ENCODE results near the gene CELF6.

Gene CELF6

DNA sequence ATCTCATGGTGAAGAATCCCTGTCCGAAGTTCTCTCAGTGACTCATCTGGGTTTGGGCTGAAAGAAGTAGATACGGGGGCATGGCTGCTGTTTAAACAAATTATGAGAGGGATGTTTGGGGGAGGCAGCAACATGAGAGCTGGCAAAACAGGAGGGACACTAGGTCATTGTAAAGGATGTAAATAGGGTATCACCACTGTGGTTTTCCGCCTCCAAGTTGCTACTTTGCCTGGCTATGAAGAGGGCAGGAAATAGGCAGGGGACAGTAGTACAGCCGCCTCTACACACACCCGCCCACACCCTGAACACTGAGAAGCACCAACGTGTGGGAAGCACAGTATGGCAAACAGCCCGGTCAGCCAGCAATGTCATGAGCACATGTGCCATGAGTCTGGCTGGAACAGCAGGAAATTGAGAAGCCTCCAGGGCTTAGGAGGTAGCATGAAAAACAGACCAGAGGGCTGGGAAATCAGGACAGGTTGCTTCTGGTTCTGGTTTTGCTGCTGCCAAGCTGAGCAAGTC lies 38.8 kb upstream of the CELF6 start:
- Histone ChIP-seq H3K27ac (no peak overlapping the region), H3K4me1 (peaks cover 0 to 12% (median 1%) of the 10 kb centered on the region in 4 donors), H3K9me3 (no peaks in the 10 kb centered on the region), H3K36me3 (peaks cover 31 to 35% (median 32%) of the 10 kb centered on the region in 3 donors), H3K4me3 (no peak overlapping the region), H3K27me3 (no peaks in the 10 kb centered on the region)
- peak in 1 of 2 donors; percentile 36 for DNase-seq
- TF ChIP-seq, protein P1, sequence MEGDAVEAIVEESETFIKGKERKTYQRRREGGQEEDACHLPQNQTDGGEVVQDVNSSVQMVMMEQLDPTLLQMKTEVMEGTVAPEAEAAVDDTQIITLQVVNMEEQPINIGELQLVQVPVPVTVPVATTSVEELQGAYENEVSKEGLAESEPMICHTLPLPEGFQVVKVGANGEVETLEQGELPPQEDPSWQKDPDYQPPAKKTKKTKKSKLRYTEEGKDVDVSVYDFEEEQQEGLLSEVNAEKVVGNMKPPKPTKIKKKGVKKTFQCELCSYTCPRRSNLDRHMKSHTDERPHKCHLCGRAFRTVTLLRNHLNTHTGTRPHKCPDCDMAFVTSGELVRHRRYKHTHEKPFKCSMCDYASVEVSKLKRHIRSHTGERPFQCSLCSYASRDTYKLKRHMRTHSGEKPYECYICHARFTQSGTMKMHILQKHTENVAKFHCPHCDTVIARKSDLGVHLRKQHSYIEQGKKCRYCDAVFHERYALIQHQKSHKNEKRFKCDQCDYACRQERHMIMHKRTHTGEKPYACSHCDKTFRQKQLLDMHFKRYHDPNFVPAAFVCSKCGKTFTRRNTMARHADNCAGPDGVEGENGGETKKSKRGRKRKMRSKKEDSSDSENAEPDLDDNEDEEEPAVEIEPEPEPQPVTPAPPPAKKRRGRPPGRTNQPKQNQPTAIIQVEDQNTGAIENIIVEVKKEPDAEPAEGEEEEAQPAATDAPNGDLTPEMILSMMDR (IDR thresholded peaks at IDR 0.05), result no peak
- intact Hi-C loops (cut with DNase I; ENCODE audit: low total_unique reads), result no loop called here

DNA sequence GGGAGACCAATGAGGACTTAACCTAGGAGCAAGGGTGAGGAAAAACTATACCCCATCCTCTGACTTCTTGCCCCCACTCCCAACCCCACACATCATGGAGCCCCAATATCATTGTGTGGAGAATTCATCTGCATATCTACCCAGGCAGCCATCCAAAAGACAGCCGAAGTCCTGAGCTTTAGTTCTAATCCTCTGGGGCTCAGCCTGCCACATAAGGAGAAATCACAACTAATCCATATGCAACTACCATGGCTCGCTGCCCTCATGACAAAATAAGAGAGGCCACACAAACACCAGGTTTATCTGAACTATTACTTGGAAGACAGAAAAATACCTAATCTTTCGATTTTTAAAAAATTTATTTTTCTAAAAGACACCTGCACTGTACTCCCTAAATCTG lies 38.2 kb upstream of the CELF6 start:
- no peak overlapping the region for H3K4me3 ChIP-seq
- H3K27ac ChIP-seq, result no peak overlapping the region
- peaks cover 0 to 12% (median 1%) of the 10 kb centered on the region in 4 donors for H3K4me1 ChIP-seq
- intact Hi-C loops (cut with DNase I; ENCODE audit: low total_unique reads), result no loop called here
- TF ChIP-seq, protein P1 (IDR thresholded peaks at IDR 0.05), result no peak
- no peaks in the 10 kb centered on the region for H3K9me3 ChIP-seq
- peaks cover 36 to 41% (median 37%) of the 10 kb centered on the region in 3 donors for H3K36me3 ChIP-seq
- no peak for DNase-seq
- H3K27me3 ChIP-seq, result no peaks in the 10 kb centered on the region

DNA sequence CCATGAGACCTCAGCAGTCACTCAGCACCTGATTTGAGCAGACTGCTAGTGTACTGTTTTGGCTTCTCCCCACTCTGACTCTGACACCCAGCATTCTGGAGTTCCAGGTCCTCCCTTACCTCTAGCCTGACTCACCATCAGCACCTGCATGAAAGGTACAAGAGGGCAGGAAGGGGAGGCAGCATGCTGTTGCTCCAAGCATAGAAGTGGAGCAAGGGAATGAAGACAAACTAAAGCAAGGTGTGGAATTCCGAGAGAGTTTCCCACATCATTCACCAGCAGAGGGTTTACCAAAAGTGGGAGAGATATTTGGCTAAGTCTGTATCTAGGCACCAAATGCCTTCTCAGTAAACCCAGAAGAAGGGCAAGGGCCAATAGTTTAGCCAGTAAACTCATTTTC lies 34.5 kb upstream of the CELF6 start:
- intact Hi-C loops (cut with DNase I; ENCODE audit: low total_unique reads), result no loop called here
- H3K4me3 ChIP-seq, result no peak overlapping the region
- H3K4me1 ChIP-seq, result peaks cover 0 to 8% (median 1%) of the 10 kb centered on the region in 4 donors
- no peak overlapping the region for H3K27ac ChIP-seq
- TF ChIP-seq, protein P1 (IDR thresholded peaks at IDR 0.05), result no peak
- H3K27me3 ChIP-seq, result no peaks in the 10 kb centered on the region
- no peaks in the 10 kb centered on the region for H3K9me3 ChIP-seq
- peaks cover 71 to 78% (median 72%) of the 10 kb centered on the region in 3 donors for H3K36me3 ChIP-seq
- DNase-seq, result no peak

DNA sequence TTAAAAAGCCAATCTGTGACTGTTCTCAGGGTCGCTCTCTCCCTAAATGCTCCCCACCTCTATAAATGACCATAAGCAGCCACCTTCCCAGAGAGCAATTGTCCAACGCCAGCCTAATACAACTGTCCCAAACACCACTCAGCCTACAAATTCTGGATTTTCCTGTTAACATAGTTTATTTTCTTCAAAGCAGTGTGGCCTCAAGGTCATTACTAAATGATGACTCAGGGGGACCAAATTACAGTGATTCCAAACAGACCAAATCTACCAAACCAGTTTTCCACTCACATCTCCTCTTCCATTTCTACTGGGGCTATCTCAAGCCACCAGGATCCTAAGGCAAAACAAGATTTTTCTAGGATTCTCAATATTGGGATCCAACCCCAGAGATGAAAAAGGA lies 33.3 kb upstream of the CELF6 start:
- peaks cover 83 to 90% (median 84%) of the 10 kb centered on the region in 3 donors for H3K36me3 ChIP-seq

DNA sequence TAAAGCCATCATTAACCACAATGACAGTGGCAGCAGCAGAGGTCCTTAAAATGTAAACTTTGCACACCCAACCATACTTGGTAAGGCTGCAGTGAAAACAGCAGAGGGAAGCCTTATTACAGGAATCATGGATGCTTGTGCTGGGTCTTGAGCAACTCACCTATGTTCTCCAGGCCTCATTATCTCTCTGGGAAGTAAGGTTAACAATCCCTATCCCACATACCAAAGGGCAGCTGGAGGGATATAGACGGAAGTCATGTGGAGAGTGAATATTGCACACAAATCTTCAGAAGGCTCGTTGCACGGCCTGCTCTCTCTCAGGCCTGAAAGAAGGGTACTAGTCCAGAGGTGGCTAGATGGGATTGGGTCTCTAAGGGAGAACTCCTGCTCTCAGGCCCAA lies 25.8 kb upstream of the CELF6 start:
- no peak for DNase-seq
- intact Hi-C loops (cut with DNase I; ENCODE audit: low total_unique reads), result no loop called here
- H3K27ac ChIP-seq, result no peak overlapping the region
- H3K27me3 ChIP-seq, result no peaks in the 10 kb centered on the region
- no peaks in the 10 kb centered on the region for H3K9me3 ChIP-seq
- no peak overlapping the region for H3K4me3 ChIP-seq
- TF ChIP-seq, protein P1 (IDR thresholded peaks at IDR 0.05), result no peak
- no peaks in the 10 kb centered on the region for H3K4me1 ChIP-seq
- H3K36me3 ChIP-seq, result peaks cover 67 to 95% (median 80%) of the 10 kb centered on the region in 3 donors

More for the DNA sequence above, 33.3 kb upstream of the CELF6 start:
- intact Hi-C loops (cut with DNase I; ENCODE audit: low total_unique reads), result no loop called here
- H3K4me1 ChIP-seq, result peaks cover 0 to 1% (median 0%) of the 10 kb centered on the region in 4 donors
- TF ChIP-seq, protein P1 (IDR thresholded peaks at IDR 0.05), result no peak
- H3K27me3 ChIP-seq, result no peaks in the 10 kb centered on the region
- no peak for DNase-seq
- no peak overlapping the region for H3K4me3 ChIP-seq
- H3K9me3 ChIP-seq, result no peaks in the 10 kb centered on the region
- H3K27ac ChIP-seq, result no peak overlapping the region

DNA sequence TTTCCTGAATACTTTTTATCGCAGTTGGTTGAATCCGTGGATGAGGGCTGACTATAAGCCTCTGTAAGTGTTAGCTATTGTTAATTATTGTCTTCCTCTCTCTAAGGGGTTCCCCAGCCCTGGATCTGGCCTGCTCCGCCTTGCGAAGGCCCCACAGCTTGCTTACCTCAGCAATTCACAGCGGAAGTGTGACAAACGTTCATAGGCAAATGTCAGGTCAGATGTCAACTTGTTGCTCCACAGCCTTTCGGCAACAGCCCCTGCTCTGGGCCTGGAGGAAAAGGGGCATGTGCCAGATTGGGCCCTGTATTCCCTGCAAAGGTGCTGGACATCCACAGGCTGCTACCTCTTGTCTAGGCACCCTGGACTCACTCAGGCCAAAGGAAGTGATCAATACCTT lies 25.3 kb upstream of the CELF6 start:
- Histone ChIP-seq H3K9me3 (no peaks in the 10 kb centered on the region), H3K4me1 (no peaks in the 10 kb centered on the region), H3K27ac (no peak overlapping the region), H3K36me3 (peaks cover 63 to 89% (median 75%) of the 10 kb centered on the region in 3 donors), H3K27me3 (no peaks in the 10 kb centered on the region), H3K4me3 (no peak overlapping the region)
- DNase-seq, result no peak
- intact Hi-C loops (cut with DNase I; ENCODE audit: low total_unique reads), result no loop called here
- TF ChIP-seq, protein P1 (IDR thresholded peaks at IDR 0.05), result no peak

Measured in tibial artery (tissue), 4 donors.